IMR-90 (cell line): ENCODE results near the gene DCAF11. TPM values are rescaled to one million over a fixed set of nuclear protein-coding genes. Genes with fewer than 3 reads are reported as not detected.

Experiments used
- ATAC-seq: fragments of 200-7000 bp; cut with Tn5 transposase; 2 replicates; pipeline ENCODE4 v1.9.1; 2020; ENCODE audit warnings: low read depth, mild to moderate bottlenecking, moderate library complexity
- BruUV-seq: library from RNA; stranded (reverse); fragments of 400-500 nt; replicated peaks from 2 replicates; lab custom pipeline; 2021; lab: Mats Ljungman, UMichigan
- CTCF ChIA-PET: fragments of 300-600 bp; formaldehyde crosslinking; extraction: SDS; loops from one replicate; lab custom pipeline; 2021; ENCODE audit warnings: antibody characterized with exemption; lab: Yijun Ruan, JAX
- POLR2A ChIA-PET: fragments of 300-600 bp; sonication (Branson Sonifier 250); formaldehyde crosslinking; loops from one replicate; lab custom pipeline; 2022; ENCODE audit warnings: antibody characterized with exemption; ENCODE audit not compliant: unreplicated experiment; lab: Charles Lee
- DNase-seq: peaks from one replicate; pipeline ENCODE4 v3.0.0; 2013
- H2AFZ ChIP-seq: replicated peaks from 2 replicates; pipeline ENCODE3; 2013; ENCODE audit warnings: low read length, mild to moderate bottlenecking; ENCODE audit not compliant: poor library complexity
- H2AK5ac ChIP-seq: 2 replicates; pipeline ENCODE4 v1.6.1; 2013; ENCODE audit warnings: low read depth, low read length, inconsistent platforms
- H2AK9ac ChIP-seq: replicated peaks from 2 replicates; pipeline ENCODE3; 2013; ENCODE audit warnings: mild to moderate bottlenecking, low read depth, low read length, moderate library complexity; ENCODE audit not compliant: poor library complexity
- H2BK120ac ChIP-seq: 2 replicates; pipeline ENCODE4 v1.6.1; 2013; ENCODE audit warnings: low read depth, low read length, inconsistent platforms
- H2BK15ac ChIP-seq: 3 replicates; pipeline ENCODE4 v1.6.1; 2013; ENCODE audit warnings: low read depth, low read length, inconsistent platforms
- H2BK20ac ChIP-seq: 2 replicates; pipeline ENCODE4 v1.6.1; 2013; ENCODE audit warnings: low read depth, mild to moderate bottlenecking, inconsistent platforms, low read length, moderate library complexity
- H2BK5ac ChIP-seq: 2 replicates; pipeline ENCODE4 v1.6.1; 2013; ENCODE audit warnings: mild to moderate bottlenecking, low read depth, low read length, inconsistent platforms; ENCODE audit not compliant: poor library complexity, severe bottlenecking
- H3K14ac ChIP-seq: replicated peaks from 2 replicates; pipeline ENCODE4 v1.6.1; 2013; ENCODE audit warnings: low read depth, low read length, inconsistent platforms
- H3K18ac ChIP-seq: 2 replicates; pipeline ENCODE4 v1.6.1; 2013; ENCODE audit warnings: low read depth, low read length, control low read depth
- H3K23ac ChIP-seq: 2 replicates; pipeline ENCODE4 v1.6.1; 2013; ENCODE audit warnings: low read depth, low read length, inconsistent platforms
- H3K27ac ChIP-seq: 2 replicates; pipeline ENCODE4 v1.5.1; 2013; ENCODE audit warnings: mild to moderate bottlenecking, control low read depth, low read length; ENCODE audit not compliant: insufficient read depth
- H3K27me3 ChIP-seq: 2 replicates; pipeline ENCODE4 v1.6.1; 2013; ENCODE audit warnings: low read length; ENCODE audit not compliant: control insufficient read depth, insufficient read depth
- H3K36me3 ChIP-seq: 2 replicates; pipeline ENCODE4 v1.6.1; 2013; ENCODE audit warnings: low read length, mixed read lengths; ENCODE audit not compliant: control insufficient read depth, insufficient read depth
- H3K4ac ChIP-seq: 2 replicates; pipeline ENCODE4 v1.6.1; 2013; ENCODE audit warnings: low read depth, low read length, inconsistent platforms
- H3K4me1 ChIP-seq: 2 replicates; pipeline ENCODE4 v1.6.1; 2013; ENCODE audit warnings: low read length, mixed read lengths; ENCODE audit not compliant: control insufficient read depth, insufficient read depth
- H3K4me2 ChIP-seq: 2 replicates; pipeline ENCODE4 v1.6.1; 2013; ENCODE audit warnings: low read depth, mild to moderate bottlenecking, control low read depth, low read length, moderate library complexity
- H3K4me3 ChIP-seq: 2 replicates; pipeline ENCODE4 v1.5.1; 2013; ENCODE audit warnings: low read depth, mild to moderate bottlenecking, control low read depth, low read length, moderate library complexity; ENCODE audit not compliant: insufficient read depth
- H3K56ac ChIP-seq: 2 replicates; pipeline ENCODE4 v1.6.1; 2013; ENCODE audit warnings: low read length, inconsistent platforms; ENCODE audit not compliant: insufficient read depth; ENCODE audit errors: extremely low read depth
- H3K79me1 ChIP-seq, 2 experiments: 2 replicates each; pipeline ENCODE4 v1.6.1; 2013; ENCODE audit warnings: low read length in 2 of 2, inconsistent platforms in 1 of 2, low read depth in 1 of 2
- H3K9ac ChIP-seq: 2 replicates; pipeline ENCODE4 v1.6.1; 2013; ENCODE audit warnings: low read depth, low read length, control low read depth
- H3K9me1 ChIP-seq: 2 replicates; pipeline ENCODE4 v1.6.1; 2013; ENCODE audit warnings: low read length, inconsistent platforms; ENCODE audit not compliant: insufficient read depth
- H3K9me3 ChIP-seq: 2 replicates; pipeline ENCODE4 v1.6.1; 2013; ENCODE audit warnings: low read length; ENCODE audit not compliant: control insufficient read depth, insufficient read depth
- H4K20me1 ChIP-seq: 2 replicates; pipeline ENCODE4 v1.6.1; 2013; ENCODE audit warnings: low read length, inconsistent platforms; ENCODE audit not compliant: insufficient read depth
- H4K5ac ChIP-seq: 2 replicates; pipeline ENCODE4 v1.6.1; 2013; ENCODE audit warnings: mild to moderate bottlenecking, low read depth, low read length, control low read depth
- H4K8ac ChIP-seq, 2 experiments: 2 replicates each; pipeline ENCODE4 v1.6.1; 2013; ENCODE audit warnings: low read depth in 2 of 2, low read length in 2 of 2, control low read depth in 1 of 2, inconsistent platforms in 1 of 2
- H4K91ac ChIP-seq: 2 replicates; pipeline ENCODE4 v1.6.1; 2013; ENCODE audit warnings: low read depth, low read length, inconsistent platforms; ENCODE audit not compliant: insufficient read depth
- BHLHE40 ChIP-seq: fragments of 150-350 bp; IDR thresholded peaks from 2 replicates; pipeline ENCODE4 v1.6.1; 2016; ENCODE audit warnings: mild to moderate bottlenecking, low read depth, low read length
- CEBPB ChIP-seq: IDR thresholded peaks from 2 replicates; pipeline ENCODE4 v1.6.1; 2012; ENCODE audit warnings: low read depth, low read length, improper control_type of control experiment
- CHD1 ChIP-seq: IDR thresholded peaks from 2 replicates; pipeline ENCODE4 v1.6.1; 2012; ENCODE audit warnings: low read depth, low read length, improper control_type of control experiment
- FOS ChIP-seq: fragments of 150-350 bp; IDR thresholded peaks from 2 replicates; pipeline ENCODE4 v1.6.1; 2016; ENCODE audit warnings: low read depth, low read length
- MAFK ChIP-seq: IDR thresholded peaks from 2 replicates; pipeline ENCODE4 v1.6.1; 2012; ENCODE audit warnings: low read depth, low read length, improper control_type of control experiment
- MAZ ChIP-seq: IDR thresholded peaks from 2 replicates; pipeline ENCODE4 v1.6.1; 2012; ENCODE audit warnings: low read depth, mild to moderate bottlenecking, low read length, improper control_type of control experiment, moderate library complexity, borderline replicate concordance
- MXI1 ChIP-seq: IDR thresholded peaks from 2 replicates; pipeline ENCODE4 v1.6.1; 2012; ENCODE audit warnings: low read depth, mild to moderate bottlenecking, low read length, moderate library complexity, borderline replicate concordance
- NFE2L2 ChIP-seq: fragments of 150-350 bp; IDR thresholded peaks from 2 replicates; pipeline ENCODE4 v1.6.1; 2016; ENCODE audit warnings: low read depth, mild to moderate bottlenecking, low read length
- POLR2A ChIP-seq: IDR thresholded peaks from 2 replicates; pipeline ENCODE4 v1.6.1; 2012; ENCODE audit warnings: mild to moderate bottlenecking, low read depth, low read length
- RAD21 ChIP-seq: IDR thresholded peaks from 2 replicates; pipeline ENCODE4 v1.6.1; 2012; ENCODE audit warnings: low read length, improper control_type of control experiment
- RCOR1 ChIP-seq: IDR thresholded peaks from 2 replicates; pipeline ENCODE4 v1.6.1; 2012; ENCODE audit warnings: mild to moderate bottlenecking, low read length, improper control_type of control experiment; ENCODE audit not compliant: insufficient replicate concordance
- RFX5 ChIP-seq: IDR thresholded peaks from 2 replicates; pipeline ENCODE4 v1.8.0; 2012; ENCODE audit warnings: low read depth, mild to moderate bottlenecking, low read length, moderate library complexity
- SMC3 ChIP-seq: fragments of 150-350 bp; IDR thresholded peaks from 2 replicates; pipeline ENCODE4 v1.6.1; 2016; ENCODE audit warnings: low read depth, mild to moderate bottlenecking, antibody characterized with exemption, low read length, moderate library complexity
- WGBS, 2 experiments: methylation state at CpG; one replicate each; pipeline versions ENCODE4 v1.1.5 to v1.1.7; 2013; ENCODE audit warnings: missing lambda C conversion rate in 2 of 2; ENCODE audit not compliant: insufficient read length in 1 of 2; ENCODE audit errors: extremely low coverage in 2 of 2; 5-methylcytosine and 5-hydroxymethylcytosine counted together
- dilution Hi-C: fragments of 300-500 bp; cut with HindIII; formaldehyde crosslinking; loops from one replicate; pipeline ENCODE4 v1.14.3; 2018; ENCODE audit warnings: low sequenced_read_pairs; ENCODE audit not compliant: unreplicated experiment
- in situ Hi-C: fragments of 300-500 bp; cut with MboI; formaldehyde crosslinking; loops from 3 replicates; pipeline ENCODE4 v1.14.3; 2019; ENCODE audit warnings: low sequenced_read_pairs, inconsistent platforms, mixed read lengths
- intact Hi-C: fragments of 100-400 bp; cut with micrococcal nuclease; formaldehyde crosslinking; loops from 2 replicates; pipeline ENCODE4 v1.10.0; 2022
- polyA plus RNA-seq, 3 experiments: library from polyadenylated mRNA; depleted of rRNA; stranded (reverse); fragments of >200 nt; gene quantifications; 2 replicates each; pipeline ENCODE4 v1.2.3, GENCODE V29; 2012; ENCODE audit warnings: low replicate concordance in 1 of 3
- total RNA-seq: library from RNA; depleted of rRNA; stranded (reverse); fragments of >200 nt; gene quantifications from 2 replicates; pipeline ENCODE4 v1.2.3, GENCODE V29; 2012
- TF ChIP-seq, protein P1 (sequence below): conservative IDR thresholded peaks from 2 replicates; pipeline ENCODE4 v1.5.1; 2012; ENCODE audit warnings: mild to moderate bottlenecking, low read depth, low read length, improper control_type of control experiment
- TF ChIP-seq, protein P2 (sequence below): fragments of 150-350 bp; IDR thresholded peaks from 2 replicates; pipeline ENCODE4 v1.6.1; 2016; ENCODE audit warnings: low read depth, mild to moderate bottlenecking, low read length, moderate library complexity, borderline replicate concordance
- TF ChIP-seq, protein P3 (sequence below): fragments of 150-350 bp; IDR thresholded peaks from 2 replicates; pipeline ENCODE4 v1.6.1; 2017; ENCODE audit warnings: mild to moderate bottlenecking, antibody characterized with exemption, low read length, low read depth

DCAF11 gene
- total and polyA plus RNA-seq, 2 of the 4 experiments (the other 2 are of a cell fraction), result 21.0 to 52.0 TPM

DNA sequence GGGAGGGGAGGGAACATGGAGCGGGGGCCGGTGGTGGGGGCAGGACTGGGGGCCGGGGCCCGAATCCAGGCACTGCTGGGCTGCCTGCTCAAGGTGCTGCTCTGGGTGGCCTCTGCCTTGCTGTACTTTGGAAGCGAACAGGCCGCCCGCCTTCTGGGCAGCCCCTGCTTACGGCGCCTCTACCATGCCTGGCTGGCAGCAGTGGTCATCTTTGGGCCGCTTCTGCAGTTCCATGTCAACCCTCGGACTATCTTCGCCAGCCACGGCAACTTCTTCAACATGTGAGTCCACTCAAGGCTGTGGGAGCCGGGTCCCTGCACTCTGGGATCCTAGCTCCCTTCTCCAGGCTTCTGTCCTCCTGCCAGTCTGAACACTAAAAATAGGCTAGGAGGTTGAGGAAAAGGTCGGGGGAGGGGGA, 17.0 kb downstream of the DCAF11 start:
- no peak overlapping the region for H2AK9ac ChIP-seq
- H3K14ac ChIP-seq, result no peak overlapping the region
- H3K4me3 ChIP-seq, result no peak overlapping the region
- in situ Hi-C loops, result loop anchor here (10.0 to 25.0 kb wide), 3 partner anchors 303 to 1044 kb away; partner anchors contain the start of genes ACIN1, BCL2L2, C14orf119 and PABPN1
- H2AK5ac ChIP-seq, result no peak overlapping the region
- H3K23ac ChIP-seq, result no peak overlapping the region
- H3K27ac ChIP-seq, result no peak overlapping the region
- no peak overlapping the region for H2AFZ ChIP-seq
- DNase-seq (no peak), ATAC-seq (no peak)
- H3K56ac ChIP-seq, result no peak overlapping the region
- intact Hi-C loops, result no loop called here
- no peaks in the 10 kb centered on the region for H3K27me3 ChIP-seq
- no peaks in the 10 kb centered on the region for H3K36me3 ChIP-seq
- no peaks in the 10 kb centered on the region for H4K20me1 ChIP-seq
- no peak overlapping the region for H2BK15ac ChIP-seq
- no peak overlapping the region for H3K4ac ChIP-seq
- no peak overlapping the region for H2BK20ac ChIP-seq
- no TSS peak for BruUV-seq
- peaks cover 3% of the 10 kb centered on the region; the same call in 1 of the 2 replicates for H3K4me1 ChIP-seq
- H2BK5ac ChIP-seq, result no peak overlapping the region
- 0 out of 2 replicates have a peak, but pooled peaks cover under 1% of the 10 kb centered on the region for H3K9me1 ChIP-seq
- H3K9ac ChIP-seq, result no peak overlapping the region
- ChIA-PET POLR2A (no interaction called here), CTCF (no interaction called here)
- no peak overlapping the region for H2BK120ac ChIP-seq
- no peaks in the 10 kb centered on the region for H3K9me3 ChIP-seq
- dilution Hi-C loops, result no loop called here
- WGBS, 2 experiments, result 70% methylated on average over 7 of the region's 15 CpGs; no CpG with 5 or more reads in 1 of the 2 experiments
- H4K8ac ChIP-seq, result no peak overlapping the region
- H3K4me2 ChIP-seq, result no peak overlapping the region
- no peak overlapping the region for H3K18ac ChIP-seq
- H4K91ac ChIP-seq, result no peak overlapping the region
- no peak overlapping the region for H4K5ac ChIP-seq
- H3K79me1 ChIP-seq, result peaks cover 2 to 4% of the 10 kb centered on the region in 2 experiments; a peak in 3 of 4 replicates
- TF ChIP-seq POLR2A (no peak), RCOR1 (no peak), FOS (no peak), BHLHE40 (no peak), SMC3 (no peak), MAFK (no peak), NFE2L2 (no peak), MAZ (no peak), CEBPB (no peak), RFX5 (no peak), RAD21 (no peak), CHD1 (no peak), MXI1 (no peak)
- TF ChIP-seq, protein P1, sequence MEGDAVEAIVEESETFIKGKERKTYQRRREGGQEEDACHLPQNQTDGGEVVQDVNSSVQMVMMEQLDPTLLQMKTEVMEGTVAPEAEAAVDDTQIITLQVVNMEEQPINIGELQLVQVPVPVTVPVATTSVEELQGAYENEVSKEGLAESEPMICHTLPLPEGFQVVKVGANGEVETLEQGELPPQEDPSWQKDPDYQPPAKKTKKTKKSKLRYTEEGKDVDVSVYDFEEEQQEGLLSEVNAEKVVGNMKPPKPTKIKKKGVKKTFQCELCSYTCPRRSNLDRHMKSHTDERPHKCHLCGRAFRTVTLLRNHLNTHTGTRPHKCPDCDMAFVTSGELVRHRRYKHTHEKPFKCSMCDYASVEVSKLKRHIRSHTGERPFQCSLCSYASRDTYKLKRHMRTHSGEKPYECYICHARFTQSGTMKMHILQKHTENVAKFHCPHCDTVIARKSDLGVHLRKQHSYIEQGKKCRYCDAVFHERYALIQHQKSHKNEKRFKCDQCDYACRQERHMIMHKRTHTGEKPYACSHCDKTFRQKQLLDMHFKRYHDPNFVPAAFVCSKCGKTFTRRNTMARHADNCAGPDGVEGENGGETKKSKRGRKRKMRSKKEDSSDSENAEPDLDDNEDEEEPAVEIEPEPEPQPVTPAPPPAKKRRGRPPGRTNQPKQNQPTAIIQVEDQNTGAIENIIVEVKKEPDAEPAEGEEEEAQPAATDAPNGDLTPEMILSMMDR, result no peak
- TF ChIP-seq, protein P2, sequence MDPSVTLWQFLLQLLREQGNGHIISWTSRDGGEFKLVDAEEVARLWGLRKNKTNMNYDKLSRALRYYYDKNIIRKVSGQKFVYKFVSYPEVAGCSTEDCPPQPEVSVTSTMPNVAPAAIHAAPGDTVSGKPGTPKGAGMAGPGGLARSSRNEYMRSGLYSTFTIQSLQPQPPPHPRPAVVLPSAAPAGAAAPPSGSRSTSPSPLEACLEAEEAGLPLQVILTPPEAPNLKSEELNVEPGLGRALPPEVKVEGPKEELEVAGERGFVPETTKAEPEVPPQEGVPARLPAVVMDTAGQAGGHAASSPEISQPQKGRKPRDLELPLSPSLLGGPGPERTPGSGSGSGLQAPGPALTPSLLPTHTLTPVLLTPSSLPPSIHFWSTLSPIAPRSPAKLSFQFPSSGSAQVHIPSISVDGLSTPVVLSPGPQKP, result no peak
- TF ChIP-seq, protein P3, sequence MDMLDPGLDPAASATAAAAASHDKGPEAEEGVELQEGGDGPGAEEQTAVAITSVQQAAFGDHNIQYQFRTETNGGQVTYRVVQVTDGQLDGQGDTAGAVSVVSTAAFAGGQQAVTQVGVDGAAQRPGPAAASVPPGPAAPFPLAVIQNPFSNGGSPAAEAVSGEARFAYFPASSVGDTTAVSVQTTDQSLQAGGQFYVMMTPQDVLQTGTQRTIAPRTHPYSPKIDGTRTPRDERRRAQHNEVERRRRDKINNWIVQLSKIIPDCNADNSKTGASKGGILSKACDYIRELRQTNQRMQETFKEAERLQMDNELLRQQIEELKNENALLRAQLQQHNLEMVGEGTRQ, result no peak
